ENCODE measurements around the gene NUP155.

- TF ChIP-seq CTCF (IDR thresholded peaks at IDR 0.05) (no peak), EZH2phosphoT487 (IDR thresholded peaks at IDR 0.05) (no peak), EZH2 (IDR thresholded peaks at IDR 0.05) (no peak)
Measured at GRCh38 chr5:37316027-37316426, 54.9 kb downstream of the NUP155 start.
